ENCODE measurements around the gene PTH1R.

Gene PTH1R

DNA sequence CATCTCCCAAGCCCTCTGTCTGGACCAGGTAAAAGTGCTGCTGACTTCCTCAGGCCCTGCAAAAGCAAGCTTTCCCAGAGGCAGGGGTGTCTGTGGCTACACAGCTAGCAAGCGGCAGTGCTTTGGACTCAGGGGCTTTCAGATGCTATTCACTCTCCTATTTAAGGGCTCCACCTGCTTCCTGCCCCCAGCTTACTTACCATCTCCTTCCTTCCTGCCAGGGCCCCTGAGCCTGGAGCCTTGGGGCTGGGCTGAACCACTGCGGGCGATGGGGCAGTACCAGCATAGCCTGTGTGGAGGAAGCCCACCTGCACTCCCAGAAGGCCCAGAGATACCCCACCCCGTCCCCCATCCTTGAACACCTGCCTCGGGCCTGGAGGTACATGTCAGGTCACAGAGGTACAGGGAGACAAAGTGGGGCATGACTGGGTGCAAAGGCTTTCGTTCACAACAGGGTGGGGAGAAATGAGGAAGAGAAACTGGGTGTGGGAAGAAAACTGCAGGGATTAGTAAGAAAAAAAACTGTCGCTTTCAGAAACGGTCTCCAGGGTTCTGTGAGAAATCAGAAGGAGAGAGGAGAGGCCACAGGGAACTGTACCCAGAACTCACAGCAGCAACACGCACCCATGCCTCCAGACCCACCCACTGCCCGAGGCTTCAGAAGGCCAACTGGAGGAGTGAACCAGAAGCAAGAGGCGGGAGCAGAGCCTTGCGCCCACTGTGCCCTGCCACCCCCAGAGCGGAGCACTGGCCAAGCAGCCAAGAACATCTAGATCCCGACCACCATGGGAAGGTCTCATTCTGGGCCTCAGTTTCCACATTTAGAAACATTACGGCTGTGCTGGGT is 49.6 kb downstream of the PTH1R start:
- in situ Hi-C loops (cut with HindIII; ENCODE audit: low sequenced_read_pairs) = no loop called here

DNA sequence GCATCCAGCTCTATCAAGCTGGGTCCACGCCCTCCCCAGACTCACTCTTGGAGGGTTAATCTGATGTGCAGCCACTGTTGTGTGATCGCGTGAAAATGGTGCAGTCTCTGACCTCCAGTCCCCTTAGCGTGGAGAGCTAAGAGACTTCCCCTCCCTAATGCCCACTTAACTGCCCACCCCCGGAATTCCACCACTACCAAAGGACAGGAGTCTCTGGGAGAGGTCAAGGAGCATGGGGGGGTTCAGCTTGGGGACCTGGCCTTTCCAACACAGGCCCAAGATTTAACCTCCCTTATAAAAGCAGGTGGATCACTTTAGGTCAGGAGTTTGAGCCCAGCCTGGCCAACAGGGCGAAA is 50.2 kb downstream of the PTH1R start:
- in situ Hi-C loops (cut with HindIII; ENCODE audit: low sequenced_read_pairs) = no loop called here

DNA sequence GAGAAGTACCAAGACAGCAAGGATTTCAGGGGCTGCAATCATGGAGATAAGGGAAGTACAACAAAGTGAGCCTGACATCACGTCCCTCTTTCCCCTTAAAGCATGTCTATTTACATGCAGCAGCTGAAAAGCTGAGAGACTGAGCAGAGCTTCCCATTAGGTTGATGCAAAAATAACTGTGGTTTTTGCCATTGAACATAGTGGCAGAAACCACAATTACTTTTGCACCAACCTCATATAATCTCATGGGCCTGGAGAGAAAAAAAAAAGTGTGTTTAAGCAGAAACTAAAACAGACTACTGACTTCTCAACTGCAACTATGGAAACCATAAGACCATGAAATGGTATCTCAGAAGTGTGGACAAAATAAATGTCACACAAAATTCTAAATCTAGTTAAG is 50.8 kb downstream of the PTH1R start:
- in situ Hi-C loops (cut with HindIII; ENCODE audit: low sequenced_read_pairs) = no loop called here

DNA sequence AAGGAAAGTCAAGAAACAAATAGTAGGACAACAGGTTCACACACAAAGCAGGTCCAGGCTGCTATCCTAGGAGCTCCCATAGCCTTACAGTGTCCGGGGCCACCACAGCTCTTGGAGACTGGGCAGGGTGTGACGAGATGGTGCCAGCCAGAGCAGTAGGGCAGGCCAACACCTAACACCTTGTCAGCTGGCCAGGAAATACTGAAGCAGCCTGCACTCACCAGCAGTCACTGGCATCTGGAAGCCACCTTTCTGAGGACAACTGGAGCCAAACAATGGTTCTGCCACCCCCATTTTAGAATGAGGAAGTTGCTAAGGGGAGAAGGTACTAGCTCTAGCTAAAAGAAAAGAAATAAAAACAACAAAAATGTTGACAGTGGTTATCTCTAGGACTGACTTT is 51.8 kb downstream of the PTH1R start:
- in situ Hi-C loops (cut with HindIII; ENCODE audit: low sequenced_read_pairs) = no loop called here

DNA sequence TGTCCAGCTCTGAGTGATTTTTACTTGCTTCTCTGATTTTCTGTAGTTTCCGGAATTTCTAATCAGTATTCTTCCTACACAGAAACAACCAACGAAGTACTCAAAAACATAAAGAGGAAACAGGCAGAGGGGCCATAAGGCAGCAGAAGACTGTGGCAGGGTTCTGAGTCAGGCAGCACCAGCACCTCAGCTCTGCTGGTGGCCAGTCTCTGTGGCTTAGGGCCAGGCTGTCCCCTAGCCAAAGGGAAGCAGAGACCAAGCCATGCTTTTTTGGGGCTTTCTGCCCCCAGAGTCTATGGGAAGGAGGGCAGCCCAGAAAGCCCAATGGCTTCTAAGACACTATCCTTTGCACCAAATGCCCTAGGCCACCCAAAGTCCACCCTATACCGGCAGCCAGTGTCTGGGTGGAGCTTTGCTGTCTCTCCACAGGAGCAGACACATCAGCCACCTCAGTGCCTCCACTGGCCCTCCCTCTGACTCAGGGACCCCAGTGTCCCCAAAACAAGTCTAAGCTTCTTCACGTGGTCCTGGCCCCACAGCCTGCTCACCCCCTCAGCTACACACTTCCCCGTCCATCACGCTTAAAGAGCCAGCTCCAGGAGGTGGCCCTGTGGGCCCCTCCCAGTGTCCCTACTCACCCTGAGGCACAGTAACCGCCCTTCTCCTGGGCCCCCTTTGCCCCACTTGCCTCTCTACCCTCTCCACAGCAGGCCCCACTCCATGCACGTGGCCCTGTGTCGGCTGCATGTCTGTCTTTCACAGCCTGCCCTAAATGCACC is 52.8 kb downstream of the PTH1R start:
- in situ Hi-C loops (cut with HindIII; ENCODE audit: low sequenced_read_pairs) = loop anchor here (5.0 kb wide), 1 partner anchor 42 kb away; no protein-coding TSS in a partner anchor

DNA sequence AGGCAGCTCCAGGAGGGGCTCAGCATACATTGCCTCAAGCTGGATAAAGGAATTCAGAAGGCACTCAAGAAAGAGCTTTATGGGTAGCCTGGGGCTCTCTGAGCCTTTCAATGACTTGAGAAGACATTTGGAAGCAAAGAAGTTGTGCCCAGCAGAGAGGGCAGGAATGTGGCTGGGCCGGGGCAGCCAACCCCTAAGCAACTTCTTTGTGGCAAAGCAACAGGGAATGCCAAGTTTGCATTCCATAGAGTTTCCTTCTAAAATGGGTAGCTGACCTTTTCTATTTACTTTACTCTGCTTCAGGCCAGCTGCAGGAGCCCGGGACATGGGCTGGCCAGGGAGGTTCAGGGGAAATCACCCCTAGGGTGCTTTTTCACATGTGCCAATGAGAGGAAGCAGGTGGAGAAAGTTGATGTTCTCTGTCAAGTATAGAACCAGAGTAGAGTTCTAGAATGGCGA is 53.5 kb downstream of the PTH1R start:
- in situ Hi-C loops (cut with HindIII; ENCODE audit: low sequenced_read_pairs) = loop anchor here (5.0 kb wide), 1 partner anchor 41 kb away; no protein-coding TSS in a partner anchor

DNA sequence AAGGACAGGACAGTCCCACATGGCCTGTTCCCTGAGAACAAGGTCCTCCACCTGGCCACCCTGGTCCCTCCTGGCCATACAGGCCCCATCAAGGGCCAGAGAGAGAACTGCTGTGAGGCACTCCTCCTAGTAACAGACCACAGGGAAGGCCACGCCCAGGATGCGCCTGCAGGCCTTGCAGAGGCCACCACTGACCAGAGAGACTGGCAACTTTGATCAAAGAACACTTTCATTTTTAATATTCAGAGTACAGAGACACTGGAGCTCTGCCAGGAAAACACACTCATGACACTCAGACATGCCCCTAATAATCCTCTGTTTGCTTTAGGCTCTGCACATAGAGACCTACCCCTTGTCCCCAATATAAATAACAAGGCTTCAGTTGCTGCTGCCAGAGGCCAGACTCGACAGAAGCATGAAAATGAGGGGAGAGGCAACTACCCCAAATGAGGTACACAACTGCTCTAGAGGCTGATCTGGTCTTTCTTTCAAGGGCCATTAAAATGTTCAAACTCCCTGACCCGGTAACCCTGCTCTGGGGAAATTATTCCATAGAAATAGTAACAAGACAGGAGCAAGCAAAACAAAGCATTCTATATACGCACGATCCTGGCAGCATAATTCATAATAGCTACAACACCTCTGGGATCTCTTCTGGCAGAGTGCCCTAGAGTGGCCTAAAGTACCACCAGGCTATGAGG is 54.3 kb downstream of the PTH1R start:
- in situ Hi-C loops (cut with HindIII; ENCODE audit: low sequenced_read_pairs) = loop anchor here (5.0 kb wide), 1 partner anchor 41 kb away; no protein-coding TSS in a partner anchor

DNA sequence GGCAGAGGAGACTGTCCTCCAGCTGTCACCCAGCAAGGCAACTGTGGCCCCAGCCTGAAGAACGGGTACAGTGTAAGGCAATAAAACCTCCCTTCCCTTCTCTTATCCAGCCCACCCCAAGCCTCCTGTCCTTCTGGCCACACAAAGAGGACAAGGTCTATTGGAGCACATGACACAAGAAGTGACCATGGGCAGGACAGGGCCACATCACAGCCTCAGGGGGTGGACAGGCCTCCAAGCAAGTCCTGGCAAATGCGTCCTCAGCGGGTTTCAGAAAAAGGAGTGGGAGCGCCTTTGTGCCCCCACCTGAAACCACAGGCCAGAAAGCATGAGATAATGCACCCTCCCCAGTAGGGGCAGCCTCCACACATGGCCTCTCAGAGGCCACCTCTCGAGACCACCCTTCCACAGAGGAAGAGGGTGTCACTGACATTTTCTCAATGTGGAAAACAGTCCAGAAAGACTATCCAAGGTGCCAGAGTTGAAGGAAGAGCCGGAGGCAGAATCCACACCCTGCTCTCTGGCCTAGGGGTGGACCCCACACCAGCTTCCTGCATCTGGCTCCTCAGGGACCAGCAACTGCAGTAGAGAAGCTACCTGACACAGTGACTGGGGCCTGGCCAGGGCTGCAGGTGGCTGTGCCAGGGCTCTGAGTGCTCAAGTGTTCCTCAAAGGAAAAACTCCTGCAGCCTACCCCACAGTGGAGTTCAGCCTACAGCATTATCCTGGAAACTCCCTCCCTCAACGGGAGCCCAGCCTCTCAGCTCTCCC is 55.1 kb downstream of the PTH1R start:
- in situ Hi-C loops (cut with HindIII; ENCODE audit: low sequenced_read_pairs) = loop anchor here (5.0 kb wide), 1 partner anchor 40 kb away; no protein-coding TSS in a partner anchor

DNA sequence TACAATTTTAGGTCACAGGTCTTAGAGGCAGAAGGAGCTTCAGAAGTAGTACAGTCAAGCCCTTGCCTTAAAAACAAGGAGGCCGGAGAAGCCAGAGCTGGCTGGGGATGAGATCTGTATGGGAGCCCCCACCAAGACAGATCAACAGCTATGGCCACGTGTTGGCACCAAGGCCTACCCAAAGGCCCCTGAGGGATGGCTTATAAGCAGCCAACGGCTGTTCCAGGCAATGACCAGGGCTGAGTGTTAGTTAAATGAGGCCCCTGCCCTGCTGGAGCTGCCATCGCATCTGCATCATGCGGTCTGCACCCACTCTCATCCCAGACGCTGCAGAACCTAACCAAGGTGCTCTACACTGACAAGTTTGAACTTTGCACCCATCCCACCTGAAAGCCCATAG is 55.7 kb downstream of the PTH1R start:
- in situ Hi-C loops (cut with HindIII; ENCODE audit: low sequenced_read_pairs) = loop anchor here (5.0 kb wide), 1 partner anchor 39 kb away; no protein-coding TSS in a partner anchor

DNA sequence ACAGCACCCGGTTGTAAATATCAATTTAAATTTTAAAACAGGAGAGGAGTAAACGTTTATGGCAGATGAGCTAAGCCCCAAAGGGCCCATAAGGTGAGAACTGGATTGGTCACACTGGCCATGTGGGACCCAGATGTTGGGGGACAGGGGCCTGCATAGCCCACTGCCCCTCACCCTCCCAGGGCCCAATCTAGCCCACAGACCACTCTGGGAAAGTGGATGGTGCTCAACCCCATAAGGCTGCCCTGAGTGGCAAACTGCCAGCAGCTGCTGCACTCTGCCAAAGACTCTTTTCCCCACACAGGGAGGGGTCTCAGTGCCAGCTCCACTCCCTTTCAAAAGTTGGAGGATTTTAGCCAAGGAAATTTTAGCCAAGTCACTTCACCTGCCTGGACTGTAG is 56.6 kb downstream of the PTH1R start:
- in situ Hi-C loops (cut with HindIII; ENCODE audit: low sequenced_read_pairs) = loop anchor here (5.0 kb wide), 1 partner anchor 38 kb away; no protein-coding TSS in a partner anchor

DNA sequence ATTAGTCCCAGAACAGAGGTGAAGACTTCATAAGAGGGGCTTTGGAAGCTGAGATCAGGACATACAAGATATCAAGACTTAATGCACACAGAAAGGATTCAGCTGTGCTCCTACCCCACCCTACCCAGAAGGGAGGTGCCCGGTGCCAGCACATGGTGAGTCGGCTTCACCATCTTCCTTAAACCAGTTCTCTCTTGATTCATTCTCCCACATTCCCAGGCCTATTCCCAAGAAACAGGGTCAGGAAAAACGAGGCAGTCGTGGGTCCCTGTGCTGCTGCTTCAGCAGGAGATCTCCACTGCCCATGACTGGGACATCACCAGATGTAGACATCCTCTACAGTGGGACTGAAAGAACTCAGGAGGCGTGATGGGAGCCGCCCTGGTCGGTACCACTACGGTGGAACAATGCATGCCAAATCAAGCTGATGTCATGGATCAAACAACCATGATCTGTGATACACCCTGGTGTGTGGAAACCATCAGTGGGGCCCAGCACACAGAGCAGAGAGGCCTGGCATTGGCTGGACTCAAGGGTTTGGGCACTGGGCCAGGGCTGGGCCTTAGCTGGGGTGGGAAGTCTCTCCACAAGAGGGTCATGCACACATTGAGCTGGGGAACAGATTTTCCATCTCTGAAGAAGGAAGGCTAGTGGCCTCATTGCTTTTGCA is 57.1 kb downstream of the PTH1R start:
- in situ Hi-C loops (cut with HindIII; ENCODE audit: low sequenced_read_pairs) = loop anchor here (5.0 kb wide), 1 partner anchor 38 kb away; no protein-coding TSS in a partner anchor

DNA sequence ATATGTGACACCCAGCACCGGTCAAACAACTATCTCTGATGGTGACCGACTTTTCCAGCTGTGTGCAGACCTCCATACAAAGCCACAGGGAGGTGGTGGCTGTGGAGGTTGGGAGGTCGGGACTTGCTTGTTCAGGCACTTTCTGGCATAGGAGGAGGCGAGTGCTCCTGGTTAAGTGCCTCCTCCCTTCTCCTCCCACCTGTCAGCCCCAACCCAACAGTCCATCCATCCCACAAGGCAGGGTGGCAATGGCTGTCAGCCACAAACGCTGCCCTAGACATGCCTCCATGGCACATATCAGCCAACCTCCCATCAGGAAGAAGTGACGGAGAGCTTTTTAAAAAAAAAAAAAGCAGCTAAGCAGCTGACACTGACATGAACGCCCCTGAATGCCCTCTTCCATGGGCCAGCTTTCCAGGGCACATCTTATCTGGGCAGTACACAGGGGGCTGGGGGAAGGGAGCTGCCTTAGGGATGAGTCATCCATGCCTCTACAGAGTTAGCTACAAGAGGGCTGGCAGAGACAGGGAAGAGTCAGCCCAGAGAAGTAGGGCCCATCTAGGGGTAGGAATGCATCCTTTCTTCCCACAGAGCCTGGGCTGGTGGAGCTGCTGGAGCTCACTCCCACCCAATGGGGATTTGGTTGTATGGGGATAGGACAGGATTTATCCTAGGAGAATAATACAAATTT is 57.8 kb downstream of the PTH1R start:
- in situ Hi-C loops (cut with HindIII; ENCODE audit: low sequenced_read_pairs) = no loop called here

DNA sequence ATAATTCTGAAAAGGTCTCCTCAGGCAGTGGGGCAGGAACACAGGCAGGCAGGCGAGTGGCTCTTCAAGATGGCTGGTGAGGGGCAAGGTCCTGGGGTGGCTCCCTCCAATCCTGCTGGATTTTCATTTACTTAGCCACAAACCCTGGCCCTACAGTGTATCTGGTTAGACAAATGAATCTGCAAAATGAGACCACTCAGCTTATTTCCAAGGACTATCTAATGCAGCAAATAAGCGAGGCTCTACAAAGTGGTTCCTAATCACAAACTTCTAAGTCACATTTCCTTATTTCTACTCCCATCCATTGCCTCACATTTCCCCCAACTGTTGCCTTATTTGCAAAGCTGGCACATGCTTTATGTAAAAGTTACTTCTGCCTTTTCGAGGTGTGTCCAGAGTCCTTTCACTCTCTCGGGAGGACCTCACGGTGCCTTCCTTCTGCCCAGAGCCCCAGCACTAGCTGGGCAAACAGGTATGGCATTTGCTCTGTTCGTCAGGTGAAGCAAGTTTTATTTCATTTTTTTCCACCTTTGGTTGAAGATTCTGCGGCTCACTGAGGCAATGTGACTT is 58.6 kb downstream of the PTH1R start:
- in situ Hi-C loops (cut with HindIII; ENCODE audit: low sequenced_read_pairs) = no loop called here

DNA sequence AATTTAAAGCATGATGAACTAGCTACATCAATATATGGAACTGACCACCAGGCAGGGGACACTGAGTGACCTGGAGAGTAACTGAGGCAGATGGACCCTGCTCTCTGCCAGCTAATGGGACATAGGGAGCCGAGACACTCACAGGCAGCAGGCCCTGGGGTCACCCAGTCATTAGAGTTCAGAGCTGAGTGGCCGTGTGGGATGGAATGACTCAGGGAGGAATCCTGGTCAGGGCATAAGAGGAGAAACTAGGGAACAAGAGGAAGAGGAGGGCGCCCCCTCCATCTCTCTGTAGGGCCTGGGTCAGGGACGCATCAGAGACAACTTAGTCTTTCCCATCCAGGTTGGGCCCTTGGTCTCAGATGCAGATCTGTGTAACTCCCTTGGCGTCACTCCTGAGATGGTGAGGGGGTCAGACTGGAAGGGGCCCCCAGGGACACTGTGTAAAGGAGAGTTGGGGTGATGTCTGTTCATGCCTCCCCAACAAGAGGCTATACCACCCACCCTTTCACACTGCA is 59.3 kb downstream of the PTH1R start:
- in situ Hi-C loops (cut with HindIII; ENCODE audit: low sequenced_read_pairs) = no loop called here

DNA sequence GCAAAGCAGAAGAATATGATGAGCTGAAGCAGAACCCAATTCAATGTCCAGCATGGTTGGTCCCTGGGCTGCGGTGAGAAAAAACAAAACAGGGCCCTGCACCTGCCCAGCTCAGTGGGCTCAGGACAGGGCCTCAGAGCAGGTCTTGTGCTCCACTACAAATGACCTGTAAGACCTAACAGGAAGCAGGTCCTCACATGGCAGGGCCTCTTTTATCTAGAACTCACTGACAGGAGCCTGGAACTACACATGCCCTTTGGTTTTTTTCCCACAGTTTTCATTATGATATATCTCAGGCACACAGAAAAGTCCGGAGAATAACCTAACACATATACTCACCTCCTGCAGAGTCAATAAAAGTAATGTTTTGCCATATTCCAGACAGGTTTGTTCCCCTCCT is 60.6 kb downstream of the PTH1R start:
- in situ Hi-C loops (cut with HindIII; ENCODE audit: low sequenced_read_pairs) = no loop called here

DNA sequence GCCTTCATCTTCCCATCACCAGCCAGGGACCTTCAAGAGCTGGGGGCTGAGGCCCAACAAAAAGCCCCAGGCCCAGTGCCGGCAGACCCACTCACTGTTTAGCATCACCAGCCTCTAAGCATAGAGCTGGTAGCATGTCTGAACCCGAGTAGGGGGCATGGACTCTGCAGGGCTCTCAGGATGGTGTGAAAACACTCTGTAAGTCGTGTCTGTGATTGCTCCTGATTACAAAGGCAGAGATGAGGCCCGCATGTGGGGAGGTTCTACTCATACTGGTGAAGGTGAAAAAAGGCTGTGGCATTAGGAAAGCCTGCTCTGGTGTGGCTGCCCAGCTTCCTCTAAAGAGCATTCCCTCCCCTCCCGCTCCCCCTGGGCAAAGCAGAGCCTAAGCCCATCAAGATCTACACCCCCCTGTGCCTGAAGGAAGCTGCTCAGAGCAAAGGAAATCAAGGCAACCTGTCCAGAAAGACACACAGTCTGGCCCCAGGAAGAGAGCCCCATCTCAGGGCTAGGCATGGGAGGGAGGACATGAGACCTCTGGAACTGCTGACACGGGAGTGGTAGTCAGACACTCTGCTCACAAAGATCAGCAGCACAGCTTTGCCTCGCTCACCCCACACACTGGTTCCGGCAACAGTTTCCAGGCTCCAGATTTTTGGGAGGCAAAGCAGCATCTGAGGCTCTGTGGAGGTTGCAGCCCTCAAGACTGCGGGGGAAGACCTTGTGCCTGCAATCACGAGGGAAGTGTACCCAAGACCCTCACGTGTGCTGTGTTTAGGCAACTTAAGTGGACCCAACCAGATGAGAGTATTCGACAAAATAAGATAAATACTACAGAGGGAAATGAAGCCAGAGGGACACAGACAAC is 62.3 kb downstream of the PTH1R start:
- in situ Hi-C loops (cut with HindIII; ENCODE audit: low sequenced_read_pairs) = no loop called here

DNA sequence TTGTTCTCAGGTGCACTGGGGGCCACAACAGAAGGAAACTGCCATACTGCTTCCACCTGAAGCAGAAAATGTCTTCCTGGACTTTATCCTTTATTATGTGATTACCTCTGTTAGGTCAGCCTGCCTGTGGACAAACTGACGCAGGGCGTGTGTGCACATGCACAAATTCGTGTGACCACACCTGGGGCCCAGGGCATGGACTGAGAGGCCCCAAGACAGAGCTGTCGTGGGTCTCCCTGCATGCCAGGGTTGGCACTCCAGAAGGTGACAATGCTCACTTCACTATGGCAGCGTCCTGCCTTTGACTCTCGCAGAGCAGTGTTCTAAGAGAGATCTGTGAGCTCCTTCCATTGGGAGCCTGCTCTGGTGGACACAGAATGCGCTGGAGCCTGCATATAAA is 64.6 kb downstream of the PTH1R start:
- in situ Hi-C loops (cut with HindIII; ENCODE audit: low sequenced_read_pairs) = no loop called here
